Upper lobe of right lung (tissue), 1 donor: ENCODE measurements around the gene PHLDB1. TPM values are rescaled to one million over a fixed set of nuclear protein-coding genes. Genes with fewer than 3 reads are reported as not detected.

Experiments
- ATAC-seq: fragments of 200-7000 bp; cut with Tn5 transposase; one replicate; pipeline ENCODE4 v1.9.1; 2020; ENCODE audit warnings: mild to moderate bottlenecking, moderate library complexity
- DNase-seq: peaks from one replicate; pipeline ENCODE4 v3.0.0-alpha.2; 2020
- H3K27ac ChIP-seq: fragments of 200-600 bp; one replicate; pipeline ENCODE4 v1.8.0; 2022
- H3K27me3 ChIP-seq: fragments of 200-600 bp; one replicate; pipeline ENCODE4 v1.8.0; 2022; ENCODE audit warnings: mild to moderate bottlenecking
- H3K36me3 ChIP-seq: fragments of 200-600 bp; one replicate; pipeline ENCODE4 v1.8.0; 2022
- H3K4me1 ChIP-seq: fragments of 200-600 bp; one replicate; pipeline ENCODE4 v1.8.0; 2022
- H3K4me3 ChIP-seq: fragments of 200-600 bp; one replicate; pipeline ENCODE4 v1.8.0; 2022; ENCODE audit warnings: mild to moderate bottlenecking
- H3K9me3 ChIP-seq: fragments of 200-600 bp; one replicate; pipeline ENCODE4 v1.8.0; 2022
- intact Hi-C: fragments of 100-400 bp; cut with DNase I; formaldehyde crosslinking; loops from one replicate; pipeline ENCODE4 v1.11.0; 2022
- total RNA-seq: library from RNA; stranded (reverse); fragmentation: NEBNext Ultra II Directional; extraction: Animal tissue kit (Norgen Biotek cat#: 25700); gene quantifications from one replicate; pipeline ENCODE4 v1.2.1, GENCODE V29; 2021
- TF ChIP-seq, protein P1 (sequence below): fragments of 200-600 bp; IDR thresholded peaks from one replicate; pipeline ENCODE4 v1.8.0; 2022; ENCODE audit warnings: antibody characterized with exemption
- donor health status: DM: no; HTN: yes; CAD: no; lungs with severe emphysema.

Gene PHLDB1
- total RNA-seq, 1 donor from 2014 or later = 79.6 TPM

DNA sequence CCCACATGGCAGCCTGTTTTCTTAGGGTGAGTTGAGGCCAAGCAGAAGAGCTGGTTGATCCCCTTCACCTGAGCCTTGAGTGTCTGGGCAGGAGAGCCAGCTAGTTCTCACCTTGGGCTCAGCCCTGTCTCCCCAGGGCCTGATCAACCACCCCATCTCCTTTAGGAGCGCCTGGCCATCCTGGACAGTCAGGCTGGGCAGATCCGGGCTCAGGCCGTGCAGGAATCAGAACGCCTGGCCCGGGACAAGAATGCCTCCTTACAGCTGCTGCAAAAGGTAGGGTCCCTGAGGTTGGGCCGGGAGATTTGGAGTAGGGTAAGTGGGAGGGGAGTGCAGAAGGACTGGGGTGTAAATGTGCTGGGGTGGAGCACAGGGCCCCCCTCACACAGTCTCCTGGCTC, 31.3 kb downstream of the PHLDB1 start:
- no peak overlapping the region for H3K4me3 ChIP-seq
- H3K9me3 ChIP-seq = no peaks in the 10 kb centered on the region
- peaks cover 17% of the 10 kb centered on the region for H3K4me1 ChIP-seq
- TF ChIP-seq, protein P1, sequence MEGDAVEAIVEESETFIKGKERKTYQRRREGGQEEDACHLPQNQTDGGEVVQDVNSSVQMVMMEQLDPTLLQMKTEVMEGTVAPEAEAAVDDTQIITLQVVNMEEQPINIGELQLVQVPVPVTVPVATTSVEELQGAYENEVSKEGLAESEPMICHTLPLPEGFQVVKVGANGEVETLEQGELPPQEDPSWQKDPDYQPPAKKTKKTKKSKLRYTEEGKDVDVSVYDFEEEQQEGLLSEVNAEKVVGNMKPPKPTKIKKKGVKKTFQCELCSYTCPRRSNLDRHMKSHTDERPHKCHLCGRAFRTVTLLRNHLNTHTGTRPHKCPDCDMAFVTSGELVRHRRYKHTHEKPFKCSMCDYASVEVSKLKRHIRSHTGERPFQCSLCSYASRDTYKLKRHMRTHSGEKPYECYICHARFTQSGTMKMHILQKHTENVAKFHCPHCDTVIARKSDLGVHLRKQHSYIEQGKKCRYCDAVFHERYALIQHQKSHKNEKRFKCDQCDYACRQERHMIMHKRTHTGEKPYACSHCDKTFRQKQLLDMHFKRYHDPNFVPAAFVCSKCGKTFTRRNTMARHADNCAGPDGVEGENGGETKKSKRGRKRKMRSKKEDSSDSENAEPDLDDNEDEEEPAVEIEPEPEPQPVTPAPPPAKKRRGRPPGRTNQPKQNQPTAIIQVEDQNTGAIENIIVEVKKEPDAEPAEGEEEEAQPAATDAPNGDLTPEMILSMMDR = no peak
- H3K36me3 ChIP-seq = peaks cover 58% of the 10 kb centered on the region
- ATAC-seq (no peak), DNase-seq (no peak)
- no peak overlapping the region for H3K27ac ChIP-seq
- intact Hi-C loops = no loop called here
- no peaks in the 10 kb centered on the region for H3K27me3 ChIP-seq

DNA sequence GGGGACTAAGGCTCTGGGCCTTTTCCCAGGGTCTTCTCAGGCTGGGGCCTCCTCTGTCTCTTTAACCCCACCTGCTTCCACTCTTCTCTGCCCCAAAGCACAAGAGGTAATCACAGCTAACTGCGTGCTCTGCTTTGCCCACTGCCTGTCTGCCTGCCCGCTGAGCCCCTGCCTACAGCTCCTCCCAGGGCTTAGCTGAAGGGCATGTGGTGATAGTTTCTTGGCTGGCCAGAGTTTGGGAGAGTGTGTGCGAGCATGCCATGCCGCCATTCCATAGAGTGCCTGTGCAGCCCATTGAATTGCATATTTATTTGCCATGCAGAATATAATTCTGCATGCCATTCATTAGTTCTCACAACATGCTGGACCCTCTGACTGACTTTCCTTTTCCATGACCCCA, 32.5 kb downstream of the PHLDB1 start:
- H3K27me3 ChIP-seq = no peaks in the 10 kb centered on the region
- ATAC-seq (no peak), DNase-seq (no peak)
- intact Hi-C loops = no loop called here
- no peak overlapping the region for H3K4me3 ChIP-seq
- peaks cover 8% of the 10 kb centered on the region for H3K4me1 ChIP-seq
- H3K36me3 ChIP-seq = peaks cover 69% of the 10 kb centered on the region
- TF ChIP-seq, protein P1 = no peak
- no peaks in the 10 kb centered on the region for H3K9me3 ChIP-seq
- H3K27ac ChIP-seq = no peak overlapping the region

DNA sequence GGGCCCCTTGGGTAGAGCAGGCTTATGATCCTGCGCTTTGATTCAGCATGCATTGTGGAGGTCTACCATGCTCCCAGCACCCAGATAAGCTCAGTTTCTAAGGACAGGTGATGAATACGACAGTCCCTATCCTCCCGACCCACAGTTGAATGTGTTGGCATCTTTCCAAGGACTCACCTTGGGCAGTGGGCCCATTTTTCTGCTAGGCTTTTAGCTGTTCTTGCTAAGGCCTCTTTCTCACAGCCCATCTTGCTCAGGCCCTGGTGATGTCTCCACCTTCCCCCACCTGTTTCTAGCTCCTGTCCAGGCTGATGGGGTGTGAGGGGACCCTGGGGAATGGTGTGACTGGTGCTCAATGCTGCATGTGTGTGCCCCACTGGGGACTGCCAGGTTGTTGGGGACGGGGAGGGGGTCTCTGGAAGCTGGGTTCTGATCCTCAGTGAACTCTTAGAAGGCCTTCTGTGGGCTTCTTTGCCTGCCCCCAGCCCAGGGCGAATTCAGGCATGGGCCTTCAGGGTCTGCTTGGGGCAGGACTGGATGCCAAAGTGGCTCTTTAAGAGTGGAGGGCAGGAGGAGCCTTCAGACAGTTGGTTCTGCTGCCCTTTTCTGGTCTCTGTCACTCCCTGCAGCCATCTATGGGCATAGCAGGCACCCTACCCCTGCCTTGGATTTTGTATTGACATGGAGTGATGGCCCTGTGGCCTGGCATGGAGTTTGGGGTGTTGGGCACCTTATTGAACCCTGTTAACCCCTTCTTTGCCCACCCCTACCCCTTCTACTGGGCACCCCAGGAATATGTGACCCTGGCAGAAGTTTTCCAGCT, 33.1 kb downstream of the PHLDB1 start:
- ATAC-seq (peak; percentile 8), DNase-seq (no peak)
- Histone ChIP-seq H3K27ac (no peak overlapping the region), H3K4me1 (peaks cover 3% of the 10 kb centered on the region), H3K27me3 (no peaks in the 10 kb centered on the region), H3K9me3 (no peaks in the 10 kb centered on the region), H3K36me3 (peaks cover 70% of the 10 kb centered on the region), H3K4me3 (no peak overlapping the region)
- TF ChIP-seq, protein P1 = no peak
- intact Hi-C loops = no loop called here

DNA sequence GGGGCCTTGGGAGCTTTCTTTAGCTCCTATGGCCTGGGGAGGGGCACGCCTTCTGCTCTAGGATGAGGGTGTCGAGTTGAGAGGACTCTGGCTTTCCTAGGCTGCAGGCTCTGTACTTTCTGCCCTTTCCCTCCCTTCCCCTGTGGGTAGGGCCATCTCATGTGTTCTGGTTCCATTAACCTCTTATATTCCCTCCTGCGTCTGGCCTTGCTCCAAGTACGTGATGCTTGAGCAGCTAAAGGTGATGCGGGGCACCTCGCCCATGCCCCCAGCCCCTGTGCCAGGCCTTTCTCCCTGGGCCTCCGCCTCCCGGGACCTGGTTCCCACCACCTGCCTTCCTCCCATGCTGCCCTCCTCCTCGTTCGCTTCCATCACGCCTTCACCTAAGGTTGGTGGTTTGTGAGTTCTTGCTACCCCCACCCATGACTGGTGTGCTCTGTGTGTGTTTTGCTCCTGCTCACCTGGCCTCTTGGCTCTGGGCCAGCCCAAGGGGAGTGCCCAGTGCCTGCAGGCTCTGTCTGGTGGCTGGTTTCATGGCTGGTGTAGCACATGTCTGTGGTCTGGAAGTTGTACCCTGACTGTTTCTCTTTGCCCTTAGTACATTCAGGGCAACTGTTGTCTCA, 34.1 kb downstream of the PHLDB1 start:
- ATAC-seq = no peak
- Histone ChIP-seq H3K27ac (no peak overlapping the region), H3K36me3 (peaks cover 69% of the 10 kb centered on the region), H3K4me1 (no peaks in the 10 kb centered on the region), H3K9me3 (no peaks in the 10 kb centered on the region), H3K27me3 (no peaks in the 10 kb centered on the region), H3K4me3 (no peak overlapping the region)
- TF ChIP-seq, protein P1 = no peak
- intact Hi-C loops = no loop called here
- DNase-seq = no peak

DNA sequence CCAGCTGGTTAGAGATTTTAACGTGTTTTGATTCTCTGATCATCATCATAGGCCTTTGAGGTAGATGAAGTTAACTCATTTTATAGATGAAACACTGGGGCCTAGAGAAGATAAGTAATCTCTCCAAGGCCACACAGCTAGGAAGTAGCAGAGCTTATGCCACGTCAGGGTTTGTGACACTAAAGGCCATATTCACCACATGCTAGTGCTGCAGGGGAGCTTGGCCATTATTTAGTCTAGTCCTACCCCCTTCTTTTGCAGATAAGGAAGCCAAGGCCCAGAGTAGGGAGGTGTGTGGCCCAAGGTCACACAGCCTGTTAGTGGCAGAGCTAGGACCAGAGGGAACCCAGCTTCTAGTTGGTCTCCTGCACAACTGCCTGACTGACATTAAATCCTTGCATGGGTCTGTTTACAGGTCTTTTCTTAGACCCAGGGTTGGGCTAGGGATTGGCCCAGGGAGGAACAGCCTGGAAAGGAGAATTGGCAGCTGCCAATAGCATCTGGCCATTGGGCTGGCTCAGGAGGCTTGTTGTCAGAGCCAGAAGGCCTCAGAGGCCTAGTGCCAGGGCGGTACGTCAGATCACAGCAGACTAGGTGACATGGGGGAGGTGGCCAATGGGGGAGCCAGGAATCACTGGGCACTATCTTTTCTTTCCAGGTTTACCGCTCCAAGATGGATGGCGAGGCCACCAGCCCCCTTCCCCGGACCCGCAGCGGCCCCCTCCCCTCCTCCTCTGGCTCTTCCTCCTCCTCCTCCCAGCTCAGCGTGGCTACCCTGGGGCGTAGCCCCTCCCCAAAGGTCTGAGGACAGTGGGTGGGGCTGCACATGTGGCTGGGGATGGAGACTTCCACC, 36.0 kb downstream of the PHLDB1 start:
- TF ChIP-seq, protein P1 = no peak
- H3K27ac ChIP-seq = no peak overlapping the region
- intact Hi-C loops = no loop called here
- no peaks in the 10 kb centered on the region for H3K27me3 ChIP-seq
- no peak for DNase-seq
- no peaks in the 10 kb centered on the region for H3K4me1 ChIP-seq
- H3K4me3 ChIP-seq = no peak overlapping the region
- peaks cover 71% of the 10 kb centered on the region for H3K36me3 ChIP-seq
- H3K9me3 ChIP-seq = no peaks in the 10 kb centered on the region
- ATAC-seq = no peak
